ENCODE measurements around the gene CDH1. TPM values are rescaled to one million over a fixed set of nuclear protein-coding genes. Genes with fewer than 3 reads are reported as not detected.

CDH1 gene
- total and polyA plus RNA-seq, 2 experiments from 2014 or later, result 64.1 to 142 TPM

- Mint-ChIP-seq H3K36me3 (ENCODE audit: low read depth) (no peaks in the 10 kb centered on the region), H3K4me1 (peaks cover 14% of the 10 kb centered on the region), H3K27ac (peak overlapping the region; percentile 82), H3K9me3 (no peaks in the 10 kb centered on the region; the same call in 2 of the 3 replicates), H3K27me3 (ENCODE audit: insufficient read depth, low read depth, poor library complexity) (peaks cover 8% of the 10 kb centered on the region), H3K4me3 (peak overlapping the region; percentile 78)
- Histone ChIP-seq H3K4me1 (ENCODE audit: insufficient read depth) (peaks cover 4% of the 10 kb centered on the region), H3K79me2 (replicated peaks; ENCODE audit: insufficient read depth) (peaks cover 18% of the 10 kb centered on the region), H3K4me3 (peak overlapping the region; percentile 91), H3K36me3 (ENCODE audit: insufficient read depth) (no peaks in the 10 kb centered on the region), H3K27ac (ENCODE audit: low read depth) (peak overlapping the region; percentile 72), H2AFZ (peak overlapping the region; percentile 97), H3F3A (replicated peaks; ENCODE audit: low read depth) (no peaks in the 10 kb centered on the region), H3K4me2 (peak overlapping the region; percentile 83), H3K27me3 (ENCODE audit: insufficient read depth) (no peaks in the 10 kb centered on the region), H3K9me2 (ENCODE audit: insufficient read depth) (no peaks in the 10 kb centered on the region), H4K20me1 (replicated peaks; ENCODE audit: insufficient read depth) (no peaks in the 10 kb centered on the region)
- ATAC-seq, result peak; percentile 2; the same call in 2 of the 3 replicates
- DNase-seq (ENCODE audit: low spot score), result no peak
- TF ChIP-seq CTCF (conservative IDR thresholded peaks at IDR 0.05; ENCODE audit: low read depth in 2 of 2) (peak in 1 of 2 experiments; percentile 5; a peak in 1 of 4 replicates), NANOG (IDR thresholded peaks at IDR 0.05; ENCODE audit: borderline replicate concordance) (no peak)
Measured at GRCh38 chr16:68844211-68844564, 107.1 kb downstream of the CDH1 start.

GRCh38 chr16:68848786-68849185 is 111.7 kb downstream of the CDH1 start:
- no peak overlapping the region for H3K4me3 Mint-ChIP-seq
- no peak for DNase-seq (ENCODE audit: low spot score)
- Histone ChIP-seq H3K27me3 (ENCODE audit: insufficient read depth) (no peaks in the 10 kb centered on the region), H3K4me2 (no peak overlapping the region), H3K9me2 (ENCODE audit: insufficient read depth) (no peaks in the 10 kb centered on the region), H4K20me1 (replicated peaks; ENCODE audit: insufficient read depth) (no peaks in the 10 kb centered on the region), H3F3A (replicated peaks; ENCODE audit: low read depth) (no peaks in the 10 kb centered on the region), H3K4me1 (ENCODE audit: insufficient read depth) (peaks cover 4% of the 10 kb centered on the region), H3K79me2 (replicated peaks; ENCODE audit: insufficient read depth) (peaks cover 22% of the 10 kb centered on the region), H3K27ac (ENCODE audit: low read depth) (no peak overlapping the region), H3K36me3 (ENCODE audit: insufficient read depth) (no peaks in the 10 kb centered on the region), H3K4me3 (no peak overlapping the region), H2AFZ (no peak overlapping the region)
- H3K27me3 Mint-ChIP-seq (ENCODE audit: insufficient read depth, low read depth, poor library complexity), result no peaks in the 10 kb centered on the region
- H3K36me3 Mint-ChIP-seq (ENCODE audit: low read depth), result no peaks in the 10 kb centered on the region
- no peaks in the 10 kb centered on the region for H3K9me3 Mint-ChIP-seq
- peaks cover 12% of the 10 kb centered on the region for H3K4me1 Mint-ChIP-seq
- no peak for ATAC-seq
- H3K27ac Mint-ChIP-seq, result no peak overlapping the region
- TF ChIP-seq NANOG (IDR thresholded peaks at IDR 0.05; ENCODE audit: borderline replicate concordance), result no peak
- no peak for TF ChIP-seq CREB1 (CRISPR knock-in tag; IDR thresholded peaks at IDR 0.05; ENCODE audit: low read depth)
- TF ChIP-seq ZNF462 (CRISPR knock-in tag; IDR thresholded peaks at IDR 0.05), result no peak
- no peak for TF ChIP-seq POLR2AphosphoS5 (IDR thresholded peaks at IDR 0.05; ENCODE audit: low read depth)
- no peak for TF ChIP-seq ZNF114 (CRISPR knock-in tag; IDR thresholded peaks at IDR 0.05)
- TF ChIP-seq ETS1 (IDR thresholded peaks at IDR 0.05), result no peak
- TF ChIP-seq JUNB (IDR thresholded peaks at IDR 0.05; ENCODE audit: unreplicated experiment), result no peak
- no peak for TF ChIP-seq EZH2 (IDR thresholded peaks at IDR 0.05; ENCODE audit: low read depth, unreplicated experiment)
- no peak for TF ChIP-seq CTCF (conservative IDR thresholded peaks at IDR 0.05; ENCODE audit: low read depth in 2 of 2)

Measured in GM23338 (cell line).